ENCODE data around the gene AKAP13. TPM values are rescaled to one million over a fixed set of nuclear protein-coding genes. Genes with fewer than 3 reads are reported as not detected.

The AKAP13 gene
- polyA plus RNA-seq, 1 of the 3 experiments (the other 2 are of a cell fraction), result 8.4 TPM

GRCh38 chr15:85558848-85559247, 178.4 kb downstream of the AKAP13 start:
- WGBS (ENCODE audit: low lambda C conversion rate), result 85% methylated on average over 5 of the region's 5 CpGs
- Histone ChIP-seq H3K79me2 (ENCODE audit: insufficient read depth) (no peaks in the 10 kb centered on the region; the same call in 1 of the 2 replicates), H2AFZ (ENCODE audit: low read depth) (no peak overlapping the region), H3K36me3 (replicated peaks in 1 of 2; ENCODE audit: control insufficient read depth in 1 of 2, insufficient read depth in 2 of 2, low read length in 1 of 2) (peaks cover 0 to 6% of the 10 kb centered on the region in 2 experiments), H3K4me3 (ENCODE audit: low read depth in 2 of 2, low read length in 1 of 2) (no peak overlapping the region), H4K20me1 (ENCODE audit: insufficient read depth) (no peaks in the 10 kb centered on the region), H3K9me3 (no peaks in the 10 kb centered on the region), H3K9me2 (no peaks in the 10 kb centered on the region), H3F3A (replicated peaks; ENCODE audit: insufficient read depth) (no peaks in the 10 kb centered on the region), H3K27me3 (ENCODE audit: insufficient read depth) (no peaks in the 10 kb centered on the region), H3K9ac (no peak overlapping the region), H3K4me2 (no peak overlapping the region), H3K27ac (ENCODE audit: low read depth in 2 of 2, low read length in 1 of 2) (no peak overlapping the region), H3K4me1 (ENCODE audit: control insufficient read depth in 1 of 2, insufficient read depth in 2 of 2, low read depth in 1 of 2, low read length in 1 of 2) (no peaks in the 10 kb centered on the region; a peak in 1 of 4 replicates)
- POLR2A ChIA-PET, result no interaction called here
- CTCF ChIA-PET, result interaction anchor here (1.2 to 1.5 kb wide), 3 partner anchors 9 to 73 kb away, joined by 3 to 4 read pairs (median 3); no protein-coding TSS in a partner anchor
- TF ChIP-seq USF1 (IDR thresholded peaks at IDR 0.05; ENCODE audit: borderline replicate concordance, low read depth) (no peak), GATA2 (CRISPR knock-in tag; IDR thresholded peaks at IDR 0.05) (no peak), USF2 (IDR thresholded peaks at IDR 0.05; ENCODE audit: borderline replicate concordance, low read depth, low read length) (no peak), RCOR1 (IDR thresholded peaks at IDR 0.05; ENCODE audit: low read length) (no peak), GABPA (IDR thresholded peaks at IDR 0.05; ENCODE audit: low read depth) (no peak), NFIC (IDR thresholded peaks at IDR 0.05; ENCODE audit: borderline replicate concordance) (no peak), FOXJ3 (CRISPR knock-in tag; IDR thresholded peaks at IDR 0.05) (no peak), ELF1 (IDR thresholded peaks at IDR 0.05) (no peak), SMC3 (IDR thresholded peaks at IDR 0.05; ENCODE audit: low read depth, low read length) (no peak), ZBTB33 (IDR thresholded peaks at IDR 0.05; ENCODE audit: borderline replicate concordance, low read depth) (no peak), JUND (IDR thresholded peaks at IDR 0.05) (no peak), RXRA (IDR thresholded peaks at IDR 0.05; ENCODE audit: borderline replicate concordance, low read depth) (no peak), CHD2 (IDR thresholded peaks at IDR 0.05; ENCODE audit: low read length, partially characterized antibody) (no peak), REST (IDR thresholded peaks at IDR 0.05; ENCODE audit: low read depth, low read length) (no peak), IRF3 (IDR thresholded peaks at IDR 0.05; ENCODE audit: low read depth, low read length) (no peak), MXI1 (IDR thresholded peaks at IDR 0.05; ENCODE audit: low read depth, low read length) (no peak), POLR2AphosphoS5 (IDR thresholded peaks at IDR 0.05; ENCODE audit: low read depth, low read length) (no peak), EZH2phosphoT487 (IDR thresholded peaks at IDR 0.05; ENCODE audit: borderline replicate concordance, low read depth) (no peak)
- DNase-seq, result no peak

Measured in SK-N-SH (cell line).